OCI-M2 (cell line): Measurements from ENCODE around the gene RPL13A.
"Not testable (repeated sequence)": the region's sequence is repeated elsewhere in the genome, so short reads cannot be mapped to it uniquely, and the experiment has no call there.

ENCODE experiments used
- DNase-seq: peaks from one replicate; lab custom pipeline; 2025; ENCODE audit not compliant: unreplicated experiment; lab: John Stamatoyannopoulos, UW

Gene RPL13A

GRCh38 chr19:49455773-49456172, 31.6 kb upstream of the RPL13A start:
- no peak for DNase-seq

- no peak for DNase-seq
These were observed 31.1 kb upstream of the RPL13A start for GRCh38 chr19:49456326-49456725.

GRCh38 chr19:49458567-49458903, 28.9 kb upstream of the RPL13A start:
- DNase-seq: no peak

GRCh38 chr19:49459388-49459787, 28.0 kb upstream of the RPL13A start:
- no peak for DNase-seq

- DNase-seq: not testable (repeated sequence)
These were observed 26.3 kb upstream of the RPL13A start for GRCh38 chr19:49461130-49461529.

- no peak for DNase-seq
These were observed 25.8 kb upstream of the RPL13A start for GRCh38 chr19:49461656-49462055.

GRCh38 chr19:49462492-49462891, 24.9 kb upstream of the RPL13A start:
- no peak for DNase-seq

GRCh38 chr19:49463960-49464740, 23.3 kb upstream of the RPL13A start:
- DNase-seq: no peak

GRCh38 chr19:49465371-49465770, 22.0 kb upstream of the RPL13A start:
- no peak for DNase-seq

- no peak for DNase-seq
These were observed 19.2 kb upstream of the RPL13A start for GRCh38 chr19:49468199-49468598.

- DNase-seq: no peak
These were observed 18.5 kb upstream of the RPL13A start for GRCh38 chr19:49468746-49469447.

GRCh38 chr19:49469828-49470614, 17.4 kb upstream of the RPL13A start:
- no peak for DNase-seq

GRCh38 chr19:49470615-49470978, 16.8 kb upstream of the RPL13A start:
- no peak for DNase-seq

GRCh38 chr19:49472936-49473335, 14.5 kb upstream of the RPL13A start:
- no peak for DNase-seq

- not testable (repeated sequence) for DNase-seq
These were observed 13.9 kb upstream of the RPL13A start for GRCh38 chr19:49473501-49473867.

- DNase-seq: no peak
These were observed 13.4 kb upstream of the RPL13A start, which contains the start of gene FLT3LG for GRCh38 chr19:49473868-49474541. Gene FLT3LG (plus strand): TSS chr19:49474215. CDS start chr19:49474640, 425 bp downstream.

- DNase-seq: no peak
These were observed 12.9 kb upstream of the RPL13A start for GRCh38 chr19:49474542-49474924.

- DNase-seq: no peak
These were observed 12.1 kb upstream of the RPL13A start for GRCh38 chr19:49475191-49475917.

GRCh38 chr19:49475995-49476880, 11.2 kb upstream of the RPL13A start:
- no peak for DNase-seq
